Stimulated activated CD8-positive, alpha-beta memory T cell treated with anti-CD3 and anti-CD28 coated beads, Interleukin-4, amount 100 ng/mL, for 1 hour (primary cell): ENCODE results near the gene RNF207.

Experiments
- DNase-seq, 2 donors: peaks; one replicate each; pipeline ENCODE4 v3.0.0-alpha.2; 2020; ENCODE audit warnings: low read depth in 2 of 2, low spot score in 1 of 2

Gene RNF207

GRCh38 chr1:6266641-6267040, 60.7 kb downstream of the RNF207 start:
- no peak for DNase-seq

DNA sequence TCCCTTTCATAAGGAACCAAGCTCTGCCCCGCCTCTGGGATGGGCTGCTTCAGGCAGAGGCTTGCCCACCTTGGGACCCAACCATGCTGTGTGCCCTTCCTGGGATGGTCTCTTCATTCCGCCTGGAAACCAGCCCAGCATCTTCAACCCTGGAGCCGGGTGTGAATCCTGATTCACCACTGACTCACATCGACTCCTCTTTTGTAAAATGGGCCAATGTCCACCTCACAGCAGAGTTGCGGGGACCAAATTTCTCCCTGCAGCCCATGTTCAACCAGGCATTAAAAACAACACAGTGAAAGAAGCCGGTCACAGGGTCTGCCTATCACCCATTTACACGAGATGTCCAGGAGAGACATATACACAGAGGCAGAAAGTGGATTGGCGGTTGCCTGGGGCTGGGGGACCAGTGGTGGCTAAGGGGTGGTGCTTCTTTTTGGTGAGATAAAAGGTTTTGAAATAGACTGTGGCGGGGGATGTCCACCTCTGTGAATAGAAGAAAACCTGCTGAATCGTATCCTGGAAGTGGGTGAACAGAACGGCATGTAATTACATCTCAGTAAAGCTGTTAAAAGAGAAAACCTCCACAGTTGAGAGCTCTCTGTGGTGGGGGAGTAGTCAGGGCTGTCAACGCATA, 61.9 kb downstream of the RNF207 start:
- no peak for DNase-seq

DNA sequence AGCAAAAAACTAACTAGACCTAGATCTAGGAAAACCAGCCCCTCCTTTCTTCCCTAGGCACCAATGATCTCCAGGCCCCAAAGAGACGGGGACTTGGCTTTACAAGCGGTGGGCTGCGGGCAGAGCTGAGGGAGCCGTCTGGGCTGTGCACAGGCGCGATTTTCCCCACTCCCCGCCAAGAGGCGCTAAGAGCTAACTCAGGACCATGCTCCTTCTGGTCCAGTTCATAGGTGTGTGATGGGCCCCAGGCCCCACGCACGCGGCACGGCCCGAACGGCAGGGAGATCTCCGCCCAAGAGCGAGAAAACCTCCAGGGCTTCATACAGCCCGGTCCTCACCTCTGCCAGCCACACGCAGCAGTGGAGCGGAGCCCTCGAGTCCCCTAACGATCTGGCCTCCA, 62.5 kb downstream of the RNF207 start:
- no peak for DNase-seq

- no peak for DNase-seq
Observed at GRCh38 chr1:6269296-6269695, 63.4 kb downstream of the RNF207 start.

GRCh38 chr1:6269720-6270400, 63.9 kb downstream of the RNF207 start:
- no peak for DNase-seq

DNA sequence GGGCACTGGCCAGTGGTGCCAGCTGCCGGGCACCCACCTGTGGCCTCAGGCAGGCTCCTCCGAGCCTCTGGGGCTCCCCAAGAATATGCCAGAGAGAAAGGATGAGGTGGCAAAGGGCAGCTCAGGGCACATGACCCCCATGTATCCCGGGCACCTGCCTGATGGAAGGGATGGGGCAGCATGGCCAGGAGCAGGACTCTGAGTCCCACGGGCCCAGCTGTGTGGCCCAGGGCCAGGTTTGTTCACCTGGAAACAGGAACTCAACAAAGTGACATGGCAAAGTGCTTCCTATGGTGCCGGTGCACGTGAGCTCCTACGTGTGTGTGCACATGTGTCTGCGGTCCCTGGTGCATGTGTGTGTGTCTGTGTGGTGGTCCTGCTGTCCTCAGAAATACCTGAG, 64.5 kb downstream of the RNF207 start:
- no peak for DNase-seq
